ENCODE data around the gene NAA25.

The NAA25 gene

DNA sequence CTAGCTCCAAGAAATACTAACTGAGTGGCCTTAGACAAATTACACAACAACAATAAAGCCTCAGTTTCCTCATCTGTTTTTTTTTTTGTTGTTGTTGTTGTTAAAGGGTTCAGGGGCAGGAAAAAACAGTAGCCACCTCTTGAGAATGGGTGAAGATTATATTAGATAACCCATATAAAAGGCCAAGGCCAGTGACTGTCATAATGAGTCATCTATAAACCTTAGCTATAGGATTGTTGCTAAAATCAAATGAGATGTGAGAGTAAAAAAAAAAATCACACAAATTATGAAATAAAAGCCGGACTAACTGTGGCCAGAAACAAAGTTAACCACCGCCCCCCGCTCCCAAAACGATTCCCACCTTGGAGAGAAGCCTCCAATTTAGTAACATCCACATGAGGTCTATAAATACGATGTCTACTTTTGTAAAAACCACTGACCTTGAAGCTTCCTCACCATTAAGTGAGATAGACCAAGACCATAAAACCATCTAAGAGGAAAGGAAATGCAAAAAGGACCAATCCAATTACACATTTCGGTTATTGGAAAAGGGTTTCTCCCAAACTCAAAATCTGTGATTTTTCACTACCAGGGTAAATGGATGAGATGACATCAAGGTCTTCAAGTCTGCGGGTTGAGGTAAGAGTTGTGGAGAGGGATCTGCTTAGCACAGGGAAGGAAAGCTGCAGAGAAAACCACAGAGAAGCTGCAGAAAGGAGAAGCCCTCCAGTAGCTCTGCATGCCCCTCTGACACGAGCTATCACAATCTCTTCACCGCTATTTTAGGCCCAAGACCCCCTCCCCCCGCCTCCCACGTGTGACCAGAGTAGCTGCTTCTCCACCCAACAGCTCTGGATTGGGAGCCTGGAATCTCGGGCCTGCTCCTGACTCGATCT lies 1.0 kb downstream of the NAA25 start:
- ATAC-seq = peak; percentile 14

DNA sequence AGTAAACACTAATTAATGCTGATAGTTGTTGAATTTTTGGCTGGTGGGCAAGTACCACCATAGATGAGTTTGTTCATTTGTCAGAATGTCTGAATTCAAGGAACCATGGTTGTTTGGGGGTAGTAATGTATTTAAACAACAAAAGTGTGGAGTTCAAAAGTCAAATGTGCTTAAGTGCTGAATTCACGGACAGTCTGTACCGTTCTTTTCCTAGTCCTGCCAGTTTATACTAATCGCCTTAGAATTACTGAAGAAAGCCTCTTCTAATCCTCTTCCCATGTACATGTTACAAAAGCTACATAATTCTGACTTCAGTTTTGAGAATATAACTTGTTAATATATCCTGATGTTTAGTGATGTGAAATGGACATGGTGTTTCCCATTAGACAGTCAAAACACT lies 2.7 kb downstream of the NAA25 start:
- ATAC-seq = no peak

More for the DNA sequence above, 1.0 kb downstream of the NAA25 start:
- TF ChIP-seq SNAI2 (CRISPR knock-in tag; IDR thresholded peaks at IDR 0.05) = no peak
- TF ChIP-seq ZFP3 (CRISPR knock-in tag; IDR thresholded peaks at IDR 0.05) = no peak
- no peak for TF ChIP-seq GLIS3 (CRISPR knock-in tag; IDR thresholded peaks at IDR 0.05)
- TF ChIP-seq, protein P1, sequence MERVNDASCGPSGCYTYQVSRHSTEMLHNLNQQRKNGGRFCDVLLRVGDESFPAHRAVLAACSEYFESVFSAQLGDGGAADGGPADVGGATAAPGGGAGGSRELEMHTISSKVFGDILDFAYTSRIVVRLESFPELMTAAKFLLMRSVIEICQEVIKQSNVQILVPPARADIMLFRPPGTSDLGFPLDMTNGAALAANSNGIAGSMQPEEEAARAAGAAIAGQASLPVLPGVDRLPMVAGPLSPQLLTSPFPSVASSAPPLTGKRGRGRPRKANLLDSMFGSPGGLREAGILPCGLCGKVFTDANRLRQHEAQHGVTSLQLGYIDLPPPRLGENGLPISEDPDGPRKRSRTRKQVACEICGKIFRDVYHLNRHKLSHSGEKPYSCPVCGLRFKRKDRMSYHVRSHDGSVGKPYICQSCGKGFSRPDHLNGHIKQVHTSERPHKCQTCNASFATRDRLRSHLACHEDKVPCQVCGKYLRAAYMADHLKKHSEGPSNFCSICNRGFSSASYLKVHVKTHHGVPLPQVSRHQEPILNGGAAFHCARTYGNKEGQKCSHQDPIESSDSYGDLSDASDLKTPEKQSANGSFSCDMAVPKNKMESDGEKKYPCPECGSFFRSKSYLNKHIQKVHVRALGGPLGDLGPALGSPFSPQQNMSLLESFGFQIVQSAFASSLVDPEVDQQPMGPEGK (CRISPR knock-in tag; IDR thresholded peaks at IDR 0.05; ENCODE audit: borderline replicate concordance) = no peak
- TF ChIP-seq ARNTL (CRISPR knock-in tag; IDR thresholded peaks at IDR 0.05; ENCODE audit: borderline replicate concordance, low read depth) = no peak
- no peak for TF ChIP-seq ZNF8 (CRISPR knock-in tag; IDR thresholded peaks at IDR 0.05)
- TF ChIP-seq ESRRG (CRISPR knock-in tag; IDR thresholded peaks at IDR 0.05) = no peak
- no peak for TF ChIP-seq ISL1 (CRISPR knock-in tag; IDR thresholded peaks at IDR 0.05)
- no peak for TF ChIP-seq ZNF70 (CRISPR knock-in tag; IDR thresholded peaks at IDR 0.05)
- TF ChIP-seq, protein P2, sequence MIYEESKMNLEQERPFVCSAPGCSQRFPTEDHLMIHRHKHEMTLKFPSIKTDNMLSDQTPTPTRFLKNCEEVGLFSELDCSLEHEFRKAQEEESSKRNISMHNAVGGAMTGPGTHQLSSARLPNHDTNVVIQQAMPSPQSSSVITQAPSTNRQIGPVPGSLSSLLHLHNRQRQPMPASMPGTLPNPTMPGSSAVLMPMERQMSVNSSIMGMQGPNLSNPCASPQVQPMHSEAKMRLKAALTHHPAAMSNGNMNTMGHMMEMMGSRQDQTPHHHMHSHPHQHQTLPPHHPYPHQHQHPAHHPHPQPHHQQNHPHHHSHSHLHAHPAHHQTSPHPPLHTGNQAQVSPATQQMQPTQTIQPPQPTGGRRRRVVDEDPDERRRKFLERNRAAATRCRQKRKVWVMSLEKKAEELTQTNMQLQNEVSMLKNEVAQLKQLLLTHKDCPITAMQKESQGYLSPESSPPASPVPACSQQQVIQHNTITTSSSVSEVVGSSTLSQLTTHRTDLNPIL (CRISPR knock-in tag; IDR thresholded peaks at IDR 0.05; ENCODE audit: low read depth) = no peak

DNA sequence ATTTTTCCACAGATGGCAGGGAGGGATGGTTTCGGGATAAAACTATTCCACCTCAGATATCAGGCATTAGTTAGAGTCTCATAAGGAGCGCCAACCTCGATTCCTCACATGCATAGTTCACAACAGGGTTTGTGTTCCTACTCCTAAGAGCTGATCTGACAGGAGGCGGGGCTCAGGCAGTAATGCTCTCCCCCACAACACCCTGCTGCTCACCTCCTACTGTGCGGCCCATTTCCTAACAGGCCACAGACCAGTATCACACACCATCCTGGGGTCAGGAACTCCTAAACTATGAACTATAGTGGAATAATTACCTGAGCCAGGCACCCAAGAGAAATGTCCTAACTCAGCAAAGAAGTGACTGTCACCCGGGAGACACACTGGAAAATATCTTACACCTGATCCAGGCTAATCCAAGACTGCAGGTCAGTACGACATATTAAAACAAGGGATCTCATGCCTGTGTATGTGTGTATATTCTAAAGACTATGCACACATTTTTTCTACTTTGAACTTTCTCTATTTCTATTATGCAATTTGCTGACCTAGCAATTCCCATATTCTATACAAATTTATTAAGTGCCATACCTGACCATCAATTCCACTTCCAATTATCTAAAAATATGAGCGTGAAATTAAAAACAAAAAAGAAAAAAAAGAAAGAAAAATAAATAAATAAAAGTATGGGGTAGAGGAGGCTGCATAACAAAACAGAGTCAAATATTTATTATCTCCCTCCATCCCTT lies 4.7 kb downstream of the NAA25 start:
- no peak for ATAC-seq
- TF ChIP-seq CSDC2 (CRISPR knock-in tag; IDR thresholded peaks at IDR 0.05) (no peak), GLIS3 (CRISPR knock-in tag; IDR thresholded peaks at IDR 0.05) (no peak), TCF4 (CRISPR knock-in tag; IDR thresholded peaks at IDR 0.05; ENCODE audit: borderline replicate concordance) (no peak), ZFP30 (CRISPR knock-in tag; IDR thresholded peaks at IDR 0.05) (no peak), SNAI2 (CRISPR knock-in tag; IDR thresholded peaks at IDR 0.05) (no peak), ZFP3 (CRISPR knock-in tag; IDR thresholded peaks at IDR 0.05) (no peak), BACH2 (CRISPR knock-in tag; IDR thresholded peaks at IDR 0.05; ENCODE audit: borderline replicate concordance) (no peak)
- TF ChIP-seq, protein P2 (CRISPR knock-in tag; IDR thresholded peaks at IDR 0.05; ENCODE audit: low read depth) = no peak
- TF ChIP-seq, protein P3, sequence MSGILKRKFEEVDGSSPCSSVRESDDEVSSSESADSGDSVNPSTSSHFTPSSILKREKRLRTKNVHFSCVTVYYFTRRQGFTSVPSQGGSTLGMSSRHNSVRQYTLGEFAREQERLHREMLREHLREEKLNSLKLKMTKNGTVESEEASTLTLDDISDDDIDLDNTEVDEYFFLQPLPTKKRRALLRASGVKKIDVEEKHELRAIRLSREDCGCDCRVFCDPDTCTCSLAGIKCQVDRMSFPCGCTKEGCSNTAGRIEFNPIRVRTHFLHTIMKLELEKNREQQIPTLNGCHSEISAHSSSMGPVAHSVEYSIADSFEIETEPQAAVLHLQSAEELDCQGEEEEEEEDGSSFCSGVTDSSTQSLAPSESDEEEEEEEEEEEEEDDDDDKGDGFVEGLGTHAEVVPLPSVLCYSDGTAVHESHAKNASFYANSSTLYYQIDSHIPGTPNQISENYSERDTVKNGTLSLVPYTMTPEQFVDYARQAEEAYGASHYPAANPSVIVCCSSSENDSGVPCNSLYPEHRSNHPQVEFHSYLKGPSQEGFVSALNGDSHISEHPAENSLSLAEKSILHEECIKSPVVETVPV (CRISPR knock-in tag; IDR thresholded peaks at IDR 0.05) = no peak
- TF ChIP-seq, protein P4, sequence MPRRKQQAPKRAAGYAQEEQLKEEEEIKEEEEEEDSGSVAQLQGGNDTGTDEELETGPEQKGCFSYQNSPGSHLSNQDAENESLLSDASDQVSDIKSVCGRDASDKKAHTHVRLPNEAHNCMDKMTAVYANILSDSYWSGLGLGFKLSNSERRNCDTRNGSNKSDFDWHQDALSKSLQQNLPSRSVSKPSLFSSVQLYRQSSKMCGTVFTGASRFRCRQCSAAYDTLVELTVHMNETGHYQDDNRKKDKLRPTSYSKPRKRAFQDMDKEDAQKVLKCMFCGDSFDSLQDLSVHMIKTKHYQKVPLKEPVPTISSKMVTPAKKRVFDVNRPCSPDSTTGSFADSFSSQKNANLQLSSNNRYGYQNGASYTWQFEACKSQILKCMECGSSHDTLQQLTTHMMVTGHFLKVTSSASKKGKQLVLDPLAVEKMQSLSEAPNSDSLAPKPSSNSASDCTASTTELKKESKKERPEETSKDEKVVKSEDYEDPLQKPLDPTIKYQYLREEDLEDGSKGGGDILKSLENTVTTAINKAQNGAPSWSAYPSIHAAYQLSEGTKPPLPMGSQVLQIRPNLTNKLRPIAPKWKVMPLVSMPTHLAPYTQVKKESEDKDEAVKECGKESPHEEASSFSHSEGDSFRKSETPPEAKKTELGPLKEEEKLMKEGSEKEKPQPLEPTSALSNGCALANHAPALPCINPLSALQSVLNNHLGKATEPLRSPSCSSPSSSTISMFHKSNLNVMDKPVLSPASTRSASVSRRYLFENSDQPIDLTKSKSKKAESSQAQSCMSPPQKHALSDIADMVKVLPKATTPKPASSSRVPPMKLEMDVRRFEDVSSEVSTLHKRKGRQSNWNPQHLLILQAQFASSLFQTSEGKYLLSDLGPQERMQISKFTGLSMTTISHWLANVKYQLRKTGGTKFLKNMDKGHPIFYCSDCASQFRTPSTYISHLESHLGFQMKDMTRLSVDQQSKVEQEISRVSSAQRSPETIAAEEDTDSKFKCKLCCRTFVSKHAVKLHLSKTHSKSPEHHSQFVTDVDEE (CRISPR knock-in tag; IDR thresholded peaks at IDR 0.05) = no peak

More for the DNA sequence above, 2.7 kb downstream of the NAA25 start:
- TF ChIP-seq BACH2 (CRISPR knock-in tag; IDR thresholded peaks at IDR 0.05; ENCODE audit: borderline replicate concordance) (no peak), ESRRG (CRISPR knock-in tag; IDR thresholded peaks at IDR 0.05) (no peak), ZNF8 (CRISPR knock-in tag; IDR thresholded peaks at IDR 0.05) (no peak), ZFP3 (CRISPR knock-in tag; IDR thresholded peaks at IDR 0.05) (no peak), ARNTL (CRISPR knock-in tag; IDR thresholded peaks at IDR 0.05; ENCODE audit: borderline replicate concordance, low read depth) (no peak), ZNF565 (CRISPR knock-in tag; conservative IDR thresholded peaks at IDR 0.05; ENCODE audit: low read depth) (no peak), ZFP30 (CRISPR knock-in tag; IDR thresholded peaks at IDR 0.05) (no peak), TCF4 (CRISPR knock-in tag; IDR thresholded peaks at IDR 0.05; ENCODE audit: borderline replicate concordance) (no peak)
- TF ChIP-seq, protein P4 (CRISPR knock-in tag; IDR thresholded peaks at IDR 0.05) = no peak
- TF ChIP-seq, protein P5, sequence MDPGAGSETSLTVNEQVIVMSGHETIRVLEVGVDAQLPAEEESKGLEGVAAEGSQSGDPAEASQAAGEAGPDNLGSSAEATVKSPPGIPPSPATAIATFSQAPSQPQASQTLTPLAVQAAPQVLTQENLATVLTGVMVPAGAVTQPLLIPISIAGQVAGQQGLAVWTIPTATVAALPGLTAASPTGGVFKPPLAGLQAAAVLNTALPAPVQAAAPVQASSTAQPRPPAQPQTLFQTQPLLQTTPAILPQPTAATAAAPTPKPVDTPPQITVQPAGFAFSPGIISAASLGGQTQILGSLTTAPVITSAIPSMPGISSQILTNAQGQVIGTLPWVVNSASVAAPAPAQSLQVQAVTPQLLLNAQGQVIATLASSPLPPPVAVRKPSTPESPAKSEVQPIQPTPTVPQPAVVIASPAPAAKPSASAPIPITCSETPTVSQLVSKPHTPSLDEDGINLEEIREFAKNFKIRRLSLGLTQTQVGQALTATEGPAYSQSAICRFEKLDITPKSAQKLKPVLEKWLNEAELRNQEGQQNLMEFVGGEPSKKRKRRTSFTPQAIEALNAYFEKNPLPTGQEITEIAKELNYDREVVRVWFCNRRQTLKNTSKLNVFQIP (CRISPR knock-in tag; IDR thresholded peaks at IDR 0.05; ENCODE audit: borderline replicate concordance, low read depth) = no peak
